ENCODE measurements around the gene HLA-DQB1. TPM values are rescaled to one million over a fixed set of nuclear protein-coding genes. Genes with fewer than 3 reads are reported as not detected.

The HLA-DQB1 gene
- total RNA-seq, 1 donor from 2014 or later: 3.9 TPM

Other genes with a start within 250 kb of the HLA-DQB1 start
- 99.2 TPM for gene HLA-DRA, start 226.8 kb downstream of the HLA-DQB1 start, total RNA-seq
- gene HLA-DRB5, start 136.4 kb downstream of the HLA-DQB1 start, total RNA-seq: 21.2 TPM
- gene HLA-DRB1, start 76.8 kb downstream of the HLA-DQB1 start, total RNA-seq: 32.4 TPM
- 5.3 TPM for gene HLA-DQA1, start 29.3 kb downstream of the HLA-DQB1 start, total RNA-seq
- 2.7 TPM for gene HLA-DQA2, start 74.7 kb upstream of the HLA-DQB1 start, total RNA-seq
- 3.1 TPM for gene HLA-DQB2, start 96.9 kb upstream of the HLA-DQB1 start, total RNA-seq
- gene HLA-DOB, start 150.3 kb upstream of the HLA-DQB1 start, total RNA-seq: not detected
- gene TAP2, start 172.1 kb upstream of the HLA-DQB1 start, total RNA-seq: 19.3 TPM
- gene PSMB8, start 177.4 kb upstream of the HLA-DQB1 start, total RNA-seq: 19.6 TPM
- 19.1 TPM for gene TAP1, start 187.0 kb upstream of the HLA-DQB1 start, total RNA-seq
- 13.4 TPM for gene PSMB9, start 187.5 kb upstream of the HLA-DQB1 start, total RNA-seq